Keratinocyte (primary cell): ENCODE results near the gene EIF3D. TPM values are rescaled to one million over a fixed set of nuclear protein-coding genes. Genes with fewer than 3 reads are reported as not detected.

Source experiments
- DNase-seq: peaks from one replicate; pipeline ENCODE4 v3.0.0-alpha.2; 2011; ENCODE audit warnings: low read depth, missing footprints, low spot score
- FAIRE-seq: peaks from 2 replicates; lab custom pipeline; 2011; peaks lifted over from hg19 to GRCh38; lab: Jason Lieb, UNC
- H2AFZ ChIP-seq: 2 replicates; pipeline ENCODE4 v1.6.0; 2012; ENCODE audit warnings: low read length, control low read depth, inconsistent platforms; ENCODE audit not compliant: control insufficient read depth
- H3K27ac ChIP-seq: 2 replicates; pipeline ENCODE4 v1.5.1; 2011; ENCODE audit warnings: low read length; ENCODE audit not compliant: control insufficient read depth, insufficient read depth
- H3K27me3 ChIP-seq: 3 replicates; pipeline ENCODE4 v1.6.0; 2011; ENCODE audit warnings: low read length; ENCODE audit not compliant: control insufficient read depth, insufficient read depth; ENCODE audit errors: extremely low read depth
- H3K36me3 ChIP-seq, 2 experiments: 2 replicates in 1 of 2; 3 replicates in 1 of 2; pipeline ENCODE4 v1.5.1; 2011; ENCODE audit warnings: low read length in 2 of 2, mild to moderate bottlenecking in 1 of 2; ENCODE audit not compliant: control insufficient read depth in 2 of 2, insufficient read depth in 2 of 2; ENCODE audit errors: extremely low read depth in 1 of 2
- H3K4me1 ChIP-seq: 3 replicates; pipeline ENCODE4 v1.5.1; 2011; ENCODE audit warnings: low read length; ENCODE audit not compliant: control insufficient read depth, insufficient read depth; ENCODE audit errors: extremely low read depth
- H3K4me2 ChIP-seq: 3 replicates; pipeline ENCODE4 v1.6.0; 2011; ENCODE audit warnings: low read depth, low read length; ENCODE audit not compliant: control insufficient read depth, insufficient read depth; ENCODE audit errors: extremely low read depth
- H3K4me3 ChIP-seq, 3 experiments: fragments of 200-600 bp in 1 of 3; sonication (generic) in 1 of 3; 2 replicates in 2 of 3; 3 replicates in 1 of 3; pipeline ENCODE4 v1.5.1; 2011 to 2016; ENCODE audit warnings: low read length in 3 of 3, mild to moderate bottlenecking in 3 of 3, control low read depth in 2 of 3, inconsistent platforms in 1 of 3, low read depth in 1 of 3, mixed read lengths in 1 of 3, mixed run types in 1 of 3, moderate library complexity in 1 of 3; ENCODE audit not compliant: control insufficient read depth in 2 of 3, insufficient read depth in 2 of 3; ENCODE audit errors: extremely low read depth in 1 of 3
- H3K79me2 ChIP-seq: 2 replicates; pipeline ENCODE4 v1.6.0; 2012; ENCODE audit warnings: low read length; ENCODE audit not compliant: control insufficient read depth, insufficient read depth
- H3K9ac ChIP-seq: 3 replicates; pipeline ENCODE4 v1.6.0; 2011; ENCODE audit warnings: low read length; ENCODE audit not compliant: control insufficient read depth, insufficient read depth; ENCODE audit errors: extremely low read depth
- H3K9me1 ChIP-seq: 3 replicates; pipeline ENCODE4 v1.6.0; 2011; ENCODE audit warnings: low read length; ENCODE audit not compliant: control insufficient read depth, insufficient read depth; ENCODE audit errors: extremely low read depth
- H3K9me3 ChIP-seq: 2 replicates; pipeline ENCODE4 v1.5.1; 2012; ENCODE audit warnings: low read depth, low read length; ENCODE audit not compliant: control insufficient read depth
- H4K20me1 ChIP-seq: 3 replicates; pipeline ENCODE4 v1.6.0; 2011; ENCODE audit warnings: low read length; ENCODE audit not compliant: control insufficient read depth, insufficient read depth; ENCODE audit errors: extremely low read depth
- EZH2 ChIP-seq: IDR thresholded peaks from one replicate; pipeline ENCODE4 v1.6.1; 2012; ENCODE audit warnings: inconsistent platforms, mild to moderate bottlenecking, low read length, moderate library complexity
- dilution Hi-C: fragments of 300-500 bp; cut with MboI; formaldehyde crosslinking; loops from one replicate; pipeline ENCODE4 v1.7.0; 2020; ENCODE audit warnings: low sequenced_read_pairs; ENCODE audit not compliant: extremely low pct_ligation_motif_present
- polyA plus RNA-seq, 5 experiments: library from polyadenylated mRNA; depleted of rRNA in 3 of 5; stranded (reverse) in 3 of 5; stranded (forward) in 1 of 5; unstranded in 1 of 5; fragments of >200 nt; gene quantifications; 1 replicate in 1 of 5; 2 replicates in 3 of 5; 3 replicates in 1 of 5; pipeline versions ENCODE4 v1.2.1 to v1.2.3, GENCODE V29; 2011 to 2012; ENCODE audit warnings: missing spikeins in 2 of 5, low read depth in 1 of 5, low replicate concordance in 1 of 5
- TF ChIP-seq, protein P1 (sequence below), 3 experiments: IDR thresholded peaks in 1 of 3; conservative IDR thresholded peaks in 1 of 3; optimal IDR thresholded peaks in 1 of 3; 2 replicates in 2 of 3; 3 replicates in 1 of 3; pipeline versions ENCODE3 to v1.5.1; 2011; ENCODE audit warnings: low read length in 3 of 3, mild to moderate bottlenecking in 3 of 3, moderate library complexity in 2 of 3, control low read depth in 1 of 3, inconsistent platforms in 1 of 3; ENCODE audit not compliant: insufficient read depth in 2 of 3; ENCODE audit errors: extremely low read depth in 1 of 3

EIF3D gene
- polyA plus RNA-seq, 1 donor (not counting 4 experiments of a cell fraction or from before 2014, with no cell fraction given): 408 TPM

DNA sequence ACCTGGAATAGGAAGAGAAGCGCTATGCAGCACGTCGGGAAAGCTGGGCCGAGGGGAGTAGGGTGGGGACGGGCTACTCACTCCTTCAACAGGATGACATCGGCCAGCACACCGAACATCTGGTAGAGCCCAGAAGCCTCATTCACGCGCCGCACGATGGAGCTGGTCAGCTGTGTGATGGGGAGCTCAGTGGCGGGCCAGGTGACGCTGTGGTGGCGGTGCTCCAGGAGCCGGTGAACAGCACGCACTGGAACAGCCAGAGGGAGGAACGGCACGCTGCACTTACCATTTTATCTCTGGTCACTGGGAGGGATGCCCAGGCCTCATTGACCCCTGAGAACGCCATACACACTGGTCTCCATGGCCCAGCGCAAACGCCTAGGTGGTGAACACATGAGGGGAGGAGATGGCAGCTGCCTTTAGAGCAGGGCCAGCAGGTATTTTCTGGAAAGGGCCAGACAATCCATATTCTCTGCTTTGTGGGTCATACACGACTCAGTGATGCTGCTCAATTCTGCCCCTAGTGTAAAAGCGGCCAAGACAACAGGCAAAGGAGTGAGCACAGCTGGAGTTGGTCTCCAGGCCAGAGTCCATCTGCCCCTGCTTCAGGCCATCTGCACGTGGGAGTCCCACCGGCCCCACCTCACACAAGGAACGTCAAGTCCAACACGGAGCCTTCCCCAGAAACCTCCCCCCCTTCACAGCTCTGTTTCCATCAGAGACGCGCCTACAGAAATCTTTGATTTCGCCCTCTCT lies 30.9 kb downstream of the EIF3D start:
- Histone ChIP-seq H3K9me1 (no peaks in the 10 kb centered on the region), H3K4me1 (no peaks in the 10 kb centered on the region), H3K9me3 (no peaks in the 10 kb centered on the region), H2AFZ (no peak overlapping the region), H3K9ac (no peak overlapping the region), H3K79me2 (no peaks in the 10 kb centered on the region), H3K27me3 (no peaks in the 10 kb centered on the region), H4K20me1 (no peaks in the 10 kb centered on the region), H3K27ac (no peak overlapping the region), H3K4me3 (no peak overlapping the region), H3K4me2 (no peak overlapping the region), H3K36me3 (no peaks in the 10 kb centered on the region)
- no peak for DNase-seq
- TF ChIP-seq, protein P1, sequence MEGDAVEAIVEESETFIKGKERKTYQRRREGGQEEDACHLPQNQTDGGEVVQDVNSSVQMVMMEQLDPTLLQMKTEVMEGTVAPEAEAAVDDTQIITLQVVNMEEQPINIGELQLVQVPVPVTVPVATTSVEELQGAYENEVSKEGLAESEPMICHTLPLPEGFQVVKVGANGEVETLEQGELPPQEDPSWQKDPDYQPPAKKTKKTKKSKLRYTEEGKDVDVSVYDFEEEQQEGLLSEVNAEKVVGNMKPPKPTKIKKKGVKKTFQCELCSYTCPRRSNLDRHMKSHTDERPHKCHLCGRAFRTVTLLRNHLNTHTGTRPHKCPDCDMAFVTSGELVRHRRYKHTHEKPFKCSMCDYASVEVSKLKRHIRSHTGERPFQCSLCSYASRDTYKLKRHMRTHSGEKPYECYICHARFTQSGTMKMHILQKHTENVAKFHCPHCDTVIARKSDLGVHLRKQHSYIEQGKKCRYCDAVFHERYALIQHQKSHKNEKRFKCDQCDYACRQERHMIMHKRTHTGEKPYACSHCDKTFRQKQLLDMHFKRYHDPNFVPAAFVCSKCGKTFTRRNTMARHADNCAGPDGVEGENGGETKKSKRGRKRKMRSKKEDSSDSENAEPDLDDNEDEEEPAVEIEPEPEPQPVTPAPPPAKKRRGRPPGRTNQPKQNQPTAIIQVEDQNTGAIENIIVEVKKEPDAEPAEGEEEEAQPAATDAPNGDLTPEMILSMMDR (optimal IDR thresholded peaks at IDR 0.05 in 1 of 3, IDR thresholded peaks at IDR 0.05 in 1 of 3, conservative IDR thresholded peaks at IDR 0.05 in 1 of 3; ENCODE audit: extremely low read depth in 1 of 3, insufficient read depth in 2 of 3, low read length in 3 of 3): peak in 2 of 3 experiments; percentile 2 to 28
- TF ChIP-seq EZH2: no peak
- dilution Hi-C loops: no loop called here
- no peak for FAIRE-seq

DNA sequence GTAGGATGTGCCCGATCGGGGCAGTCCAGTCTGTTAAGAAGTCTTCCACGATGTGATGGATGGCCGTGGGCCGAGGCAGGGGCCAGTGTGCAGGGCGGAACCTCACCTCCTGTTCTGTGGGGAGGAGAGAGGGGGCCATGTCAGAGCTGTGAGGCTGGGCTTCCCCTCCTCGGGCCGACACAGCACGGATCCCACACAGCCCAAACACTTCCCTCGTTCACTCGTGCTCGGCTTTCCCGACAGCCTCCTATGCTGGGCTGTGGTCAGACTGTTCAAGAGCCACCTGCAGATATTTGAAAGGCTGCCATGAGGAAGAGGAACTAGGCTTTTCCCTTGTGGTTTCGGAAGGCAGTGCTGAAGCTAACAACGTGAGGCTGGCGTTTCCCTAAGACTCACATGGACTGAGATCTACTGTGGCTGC lies 35.3 kb downstream of the EIF3D start:
- Histone ChIP-seq H3K4me3 (no peak overlapping the region), H3K36me3 (no peaks in the 10 kb centered on the region), H3K9me1 (no peaks in the 10 kb centered on the region), H4K20me1 (no peaks in the 10 kb centered on the region), H3K27me3 (no peaks in the 10 kb centered on the region), H3K9ac (no peak overlapping the region), H3K79me2 (no peaks in the 10 kb centered on the region), H3K27ac (no peak overlapping the region), H3K4me1 (no peaks in the 10 kb centered on the region), H3K9me3 (no peaks in the 10 kb centered on the region), H2AFZ (no peak overlapping the region), H3K4me2 (no peak overlapping the region)
- FAIRE-seq: no peak
- DNase-seq: no peak
- TF ChIP-seq, protein P1 (optimal IDR thresholded peaks at IDR 0.05 in 1 of 3, IDR thresholded peaks at IDR 0.05 in 1 of 3, conservative IDR thresholded peaks at IDR 0.05 in 1 of 3; ENCODE audit: extremely low read depth in 1 of 3, insufficient read depth in 2 of 3, low read length in 3 of 3): no peak
- TF ChIP-seq EZH2: no peak
- dilution Hi-C loops: no loop called here
